ENCODE data around the gene CLIC4.

DNA sequence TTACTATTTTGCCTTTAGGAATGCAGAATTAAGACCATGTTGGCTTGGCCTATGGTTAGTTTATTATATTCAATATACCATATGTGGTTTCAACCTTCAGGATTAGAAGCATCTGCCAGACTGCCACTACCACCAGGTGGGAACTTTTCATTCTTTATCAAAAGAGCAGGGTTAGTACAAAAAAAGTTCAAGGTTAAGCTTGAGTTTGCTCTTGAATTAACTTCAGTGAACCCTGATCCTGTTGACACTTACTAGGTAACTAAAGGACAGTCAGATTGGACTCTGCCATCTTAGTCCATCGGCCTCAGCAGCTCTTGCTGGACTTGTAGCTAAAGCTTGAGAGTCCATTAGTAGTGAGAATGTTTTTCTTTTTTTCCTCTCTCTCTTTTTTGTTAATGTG, 22.1 kb downstream of the CLIC4 start:
- TF ChIP-seq, protein P1, sequence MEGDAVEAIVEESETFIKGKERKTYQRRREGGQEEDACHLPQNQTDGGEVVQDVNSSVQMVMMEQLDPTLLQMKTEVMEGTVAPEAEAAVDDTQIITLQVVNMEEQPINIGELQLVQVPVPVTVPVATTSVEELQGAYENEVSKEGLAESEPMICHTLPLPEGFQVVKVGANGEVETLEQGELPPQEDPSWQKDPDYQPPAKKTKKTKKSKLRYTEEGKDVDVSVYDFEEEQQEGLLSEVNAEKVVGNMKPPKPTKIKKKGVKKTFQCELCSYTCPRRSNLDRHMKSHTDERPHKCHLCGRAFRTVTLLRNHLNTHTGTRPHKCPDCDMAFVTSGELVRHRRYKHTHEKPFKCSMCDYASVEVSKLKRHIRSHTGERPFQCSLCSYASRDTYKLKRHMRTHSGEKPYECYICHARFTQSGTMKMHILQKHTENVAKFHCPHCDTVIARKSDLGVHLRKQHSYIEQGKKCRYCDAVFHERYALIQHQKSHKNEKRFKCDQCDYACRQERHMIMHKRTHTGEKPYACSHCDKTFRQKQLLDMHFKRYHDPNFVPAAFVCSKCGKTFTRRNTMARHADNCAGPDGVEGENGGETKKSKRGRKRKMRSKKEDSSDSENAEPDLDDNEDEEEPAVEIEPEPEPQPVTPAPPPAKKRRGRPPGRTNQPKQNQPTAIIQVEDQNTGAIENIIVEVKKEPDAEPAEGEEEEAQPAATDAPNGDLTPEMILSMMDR (IDR thresholded peaks at IDR 0.05; ENCODE audit: low read depth, low read length): no peak
- TF ChIP-seq POLR2A (IDR thresholded peaks at IDR 0.05; ENCODE audit: extremely low read depth, insufficient read length): no peak
- TF ChIP-seq, protein P2, sequence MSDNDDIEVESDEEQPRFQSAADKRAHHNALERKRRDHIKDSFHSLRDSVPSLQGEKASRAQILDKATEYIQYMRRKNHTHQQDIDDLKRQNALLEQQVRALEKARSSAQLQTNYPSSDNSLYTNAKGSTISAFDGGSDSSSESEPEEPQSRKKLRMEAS (IDR thresholded peaks at IDR 0.05; ENCODE audit: low read depth, low read length): no peak

All from NB4 (cell line).